Measurements from ENCODE around the gene CIBAR2.

Gene CIBAR2

DNA sequence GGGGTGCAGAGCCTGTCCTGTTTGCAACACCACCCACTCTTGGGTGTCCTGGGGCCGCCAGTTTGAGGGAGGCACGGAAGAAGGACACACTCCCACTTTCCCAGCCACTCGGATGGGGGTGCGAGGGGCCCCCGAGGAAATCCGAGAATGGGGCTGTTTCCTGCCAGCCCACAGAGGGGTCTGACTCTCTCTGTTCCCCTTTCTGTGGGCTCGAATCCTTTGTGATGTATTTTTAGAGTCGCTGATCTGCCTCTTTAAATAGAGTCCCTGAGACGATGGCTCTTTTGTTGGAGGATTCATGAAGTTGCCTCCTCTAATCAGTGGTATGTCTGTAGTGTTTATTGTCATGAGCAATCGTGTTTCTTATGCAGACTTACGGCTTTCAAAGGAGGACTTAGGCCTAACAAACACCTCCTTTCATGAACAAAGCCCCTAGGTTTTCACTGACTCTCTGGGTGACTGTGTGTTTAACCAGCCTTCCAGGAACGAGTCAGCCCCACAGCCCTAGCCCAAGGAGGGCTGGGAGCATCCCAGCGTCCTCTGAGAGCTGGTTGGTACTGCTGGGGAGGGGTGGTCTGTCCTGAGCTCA lies 29.1 kb downstream of the CIBAR2 start:
- no peak for DNase-seq (ENCODE audit: low read depth in 2 of 3, low spot score in 2 of 3)

DNA sequence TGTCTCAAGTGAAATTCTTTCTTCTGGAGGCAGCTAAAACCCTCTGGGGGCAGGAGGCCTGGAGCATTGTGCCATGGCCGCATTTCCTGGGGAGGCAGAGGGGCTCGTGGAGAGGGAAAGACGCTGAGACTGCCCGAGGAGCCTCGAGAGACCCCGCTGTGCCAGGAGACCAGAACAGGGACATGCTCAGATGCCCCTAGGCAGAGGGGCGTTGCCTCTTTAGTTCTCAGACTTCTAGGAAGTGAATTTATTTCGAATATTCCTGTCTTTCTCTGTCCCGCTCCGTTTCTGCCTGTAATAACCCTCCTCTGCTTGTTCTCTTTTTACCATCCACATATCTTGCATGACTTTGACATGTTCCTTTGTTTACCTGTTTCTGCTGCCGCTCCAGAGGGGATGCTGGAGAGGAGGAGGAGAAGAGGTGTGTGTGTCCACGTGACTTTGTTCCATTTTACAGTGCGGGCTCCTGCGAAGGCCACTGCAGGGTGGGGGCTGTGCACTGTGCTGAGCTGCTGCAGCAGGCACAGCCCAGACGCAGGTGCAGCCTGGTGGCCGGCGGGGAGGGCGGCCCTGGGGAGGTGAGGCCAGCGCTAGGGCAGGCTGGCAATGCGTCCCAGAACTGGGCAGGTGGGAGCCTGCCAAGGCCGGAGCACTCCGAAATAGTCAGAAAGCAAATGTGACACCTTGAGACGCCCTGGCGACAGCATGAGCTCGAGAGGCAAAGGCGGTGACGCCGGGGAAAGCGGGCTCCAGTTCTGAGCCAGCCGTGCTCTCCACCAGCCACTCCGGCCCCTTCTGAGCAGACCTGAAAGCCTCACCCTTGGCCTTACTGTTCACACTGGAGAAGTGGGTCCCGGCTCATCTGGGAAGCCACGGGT lies 29.9 kb downstream of the CIBAR2 start:
- no peak for DNase-seq (ENCODE audit: low read depth in 2 of 3, low spot score in 2 of 3)

DNA sequence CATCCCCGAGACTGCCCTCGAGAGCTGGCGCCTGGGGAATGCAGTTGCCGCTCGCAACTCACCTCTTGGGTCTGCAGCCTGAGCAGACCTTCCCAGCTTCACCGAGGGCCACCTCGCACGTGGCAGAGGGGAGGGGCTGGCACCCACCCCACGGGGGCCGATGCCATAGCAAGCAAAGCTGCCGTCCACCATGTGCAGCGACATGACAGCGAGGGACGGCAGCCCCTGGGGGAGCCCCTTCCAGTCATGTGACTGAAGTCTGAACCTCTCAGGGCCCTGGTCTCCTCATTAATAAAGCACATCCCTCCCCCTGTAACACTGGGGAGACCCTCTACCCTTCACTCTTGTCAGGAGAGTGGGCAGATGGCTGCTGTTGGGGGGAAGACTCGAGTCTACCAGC lies 30.5 kb downstream of the CIBAR2 start:
- no peak for DNase-seq (ENCODE audit: low read depth in 2 of 3, low spot score in 2 of 3)

DNA sequence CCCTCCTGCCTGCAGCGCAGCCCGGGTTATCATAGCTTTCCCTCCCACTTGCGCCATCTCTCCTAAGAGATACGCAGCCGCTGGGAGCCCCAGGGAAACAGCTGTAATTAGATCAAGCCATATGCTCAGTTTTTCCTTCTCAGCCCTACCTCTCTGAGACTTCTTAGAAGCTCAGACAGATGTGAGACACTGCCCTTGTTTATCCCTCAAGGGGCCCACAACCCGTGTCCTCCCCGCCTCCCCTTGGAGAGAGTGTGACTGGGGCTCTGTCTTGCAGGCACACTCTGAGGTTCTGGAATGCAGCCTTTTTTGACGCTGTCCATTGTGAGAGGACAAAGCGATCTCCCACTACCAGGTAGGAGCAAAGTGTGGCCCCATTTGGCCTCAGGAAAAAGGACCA lies 31.2 kb downstream of the CIBAR2 start:
- DNase-seq (ENCODE audit: low read depth in 2 of 3, low spot score in 2 of 3) = no peak

DNA sequence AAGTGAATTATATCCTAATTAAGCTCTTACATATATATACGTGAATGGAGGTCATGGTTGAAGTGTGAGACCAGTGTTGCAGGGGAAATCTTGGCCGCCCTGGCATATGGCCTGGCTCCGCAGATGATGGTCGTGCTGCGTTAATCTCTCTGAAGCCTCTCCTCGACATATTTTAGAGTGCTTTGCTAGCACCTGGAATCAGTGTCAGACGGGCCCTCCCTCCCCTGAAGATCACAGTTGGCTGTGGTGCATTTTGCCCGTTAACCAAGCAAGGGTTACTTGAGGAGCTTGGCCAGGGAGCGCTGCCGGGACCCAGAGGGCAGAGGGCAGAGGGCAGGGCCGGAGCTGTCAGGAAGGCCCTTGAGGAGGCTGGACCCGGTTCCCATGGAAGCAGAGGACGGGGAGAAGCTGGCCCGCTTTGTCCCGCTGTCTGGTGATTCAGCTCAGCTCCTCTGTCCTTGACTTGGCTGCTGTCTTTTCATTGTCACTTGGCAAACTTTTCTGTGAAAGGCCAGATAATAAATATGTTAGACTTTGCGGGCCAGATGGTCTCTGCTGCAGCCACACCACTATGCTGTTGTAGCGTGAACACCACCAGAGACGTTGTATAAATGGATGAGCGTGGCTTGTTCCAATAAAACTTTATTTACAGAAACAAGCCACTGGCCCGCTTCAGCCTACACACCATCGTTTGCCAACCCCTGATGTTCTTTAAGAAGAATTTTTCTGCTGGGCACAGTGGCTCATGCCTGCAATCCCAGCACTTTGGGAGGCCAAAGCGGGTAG lies 32.3 kb downstream of the CIBAR2 start:
- DNase-seq (ENCODE audit: low read depth in 2 of 3, low spot score in 2 of 3) = no peak

DNA sequence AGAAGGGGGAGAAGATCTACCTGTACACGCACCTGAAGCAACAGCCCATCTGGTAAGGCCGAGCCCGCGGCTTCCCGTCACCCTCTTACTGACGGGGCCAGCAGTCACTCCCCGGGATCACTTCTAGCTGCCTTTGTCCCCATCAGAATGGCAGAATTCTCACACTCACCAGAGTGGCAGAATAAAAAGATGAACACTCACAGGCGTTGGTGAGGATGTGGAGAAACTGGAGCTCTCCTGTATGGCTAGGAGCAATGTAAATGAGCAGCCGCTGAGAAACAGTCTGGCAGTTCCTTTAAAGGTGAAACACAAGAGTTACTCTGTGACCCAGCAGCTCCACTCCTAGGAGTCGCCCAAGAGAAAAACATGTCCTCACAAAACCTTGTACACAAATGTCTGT lies 33.3 kb downstream of the CIBAR2 start:
- no peak for DNase-seq (ENCODE audit: low read depth in 2 of 3, low spot score in 2 of 3)

DNA sequence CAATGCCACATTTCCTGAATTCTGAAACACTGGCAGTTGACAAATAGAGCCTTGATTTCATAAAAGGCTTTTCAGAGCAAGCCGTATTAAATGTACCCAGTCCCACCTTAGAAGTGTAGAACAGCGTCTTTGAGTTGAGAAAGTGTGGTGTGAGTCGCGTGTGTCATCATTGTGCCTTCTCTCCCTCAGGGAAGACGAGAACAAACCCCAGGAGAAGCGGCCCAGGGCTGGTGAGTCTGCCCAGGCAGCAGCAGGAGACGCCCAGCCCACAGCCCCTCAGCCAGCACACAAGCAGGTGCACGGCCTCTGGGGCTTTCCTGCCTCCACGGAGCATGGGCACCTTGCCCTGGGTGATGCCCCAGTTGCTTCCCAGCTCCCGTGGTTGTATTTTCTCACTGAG lies 34.0 kb downstream of the CIBAR2 start:
- no peak for DNase-seq (ENCODE audit: low read depth in 2 of 3, low spot score in 2 of 3)

DNA sequence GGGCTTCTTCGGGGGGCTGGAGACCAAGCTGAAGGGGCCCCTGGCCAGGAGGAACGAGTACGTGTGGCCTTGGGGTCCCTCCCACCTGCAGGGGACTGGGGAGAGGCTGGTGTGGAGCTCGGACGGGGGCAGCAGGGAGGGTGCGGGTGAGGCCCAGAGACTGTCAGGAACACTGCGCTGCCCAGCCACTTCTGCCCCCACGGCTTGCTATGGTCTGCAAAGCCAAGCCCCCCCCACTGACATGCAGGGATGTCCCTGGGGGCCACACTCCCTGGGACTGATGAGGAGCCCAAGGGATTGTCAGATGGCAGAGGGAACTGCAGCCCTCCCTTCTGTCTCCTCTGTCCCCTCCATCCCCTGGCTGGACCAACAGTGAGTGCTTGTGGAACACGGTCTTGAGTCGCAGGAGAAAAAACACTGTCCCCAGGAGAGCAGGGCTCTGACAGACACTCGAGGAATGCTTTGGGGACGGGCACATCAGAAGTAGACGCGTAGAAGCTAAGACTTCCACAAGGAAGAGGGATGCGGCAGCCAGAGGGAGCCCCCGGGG lies 34.6 kb downstream of the CIBAR2 start:
- DNase-seq (ENCODE audit: low read depth in 2 of 3, low spot score in 2 of 3) = no peak

DNA sequence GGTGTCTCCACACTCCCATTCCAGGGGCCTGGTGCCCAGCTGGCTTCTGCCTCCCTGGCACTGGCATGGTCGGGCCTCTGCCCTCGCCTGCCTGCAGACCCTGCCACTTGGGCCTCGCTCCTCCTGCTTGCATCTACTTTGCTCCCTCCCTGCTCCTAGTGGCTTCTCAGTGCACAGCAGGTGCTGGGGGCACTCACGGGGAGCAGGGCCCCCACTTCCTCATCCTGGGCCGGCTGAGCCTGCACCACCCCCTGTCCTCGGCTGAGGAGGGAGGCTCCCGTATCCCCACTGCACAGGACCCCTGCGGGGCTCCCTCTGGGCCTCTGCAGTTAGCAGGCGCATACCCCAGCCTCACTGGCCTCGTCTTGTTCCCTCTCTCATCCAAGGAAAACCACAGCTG lies 35.2 kb downstream of the CIBAR2 start:
- DNase-seq (ENCODE audit: low read depth in 2 of 3, low spot score in 2 of 3) = no peak

DNA sequence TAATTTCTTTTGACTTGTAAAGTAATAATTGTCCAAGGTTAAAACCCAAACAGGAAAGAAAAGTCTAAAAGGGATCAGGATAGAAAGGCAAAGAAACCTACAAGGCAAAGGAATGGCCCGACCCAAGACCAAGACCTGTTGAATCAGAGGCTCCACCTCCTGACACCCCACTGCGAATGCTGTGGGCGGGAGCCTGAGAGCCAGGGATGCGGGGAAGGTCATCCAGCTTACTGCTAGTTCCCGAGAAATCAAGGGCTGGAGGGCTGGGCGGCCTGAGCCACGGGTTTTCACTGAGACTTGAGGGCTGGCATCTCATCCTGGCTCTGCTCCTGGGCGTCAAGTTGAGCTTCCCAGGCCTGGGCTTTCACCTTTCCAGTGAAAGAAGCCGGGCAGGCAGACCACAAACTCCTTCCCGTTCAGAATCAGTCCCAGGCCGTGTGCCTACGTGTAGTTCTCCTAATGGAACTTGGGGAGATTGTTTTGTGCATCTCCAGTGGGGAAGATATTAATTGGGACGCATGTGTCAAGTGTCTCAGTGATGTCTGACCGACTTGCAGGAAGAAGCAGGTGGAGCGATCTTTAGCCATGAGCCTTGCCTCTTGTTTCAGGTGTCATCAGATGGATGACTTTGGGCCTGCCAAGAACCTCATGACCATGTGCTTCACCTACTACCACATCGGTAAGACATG lies 36.9 kb downstream of the CIBAR2 start:
- DNase-seq (ENCODE audit: low read depth in 2 of 3, low spot score in 2 of 3) = no peak

DNA sequence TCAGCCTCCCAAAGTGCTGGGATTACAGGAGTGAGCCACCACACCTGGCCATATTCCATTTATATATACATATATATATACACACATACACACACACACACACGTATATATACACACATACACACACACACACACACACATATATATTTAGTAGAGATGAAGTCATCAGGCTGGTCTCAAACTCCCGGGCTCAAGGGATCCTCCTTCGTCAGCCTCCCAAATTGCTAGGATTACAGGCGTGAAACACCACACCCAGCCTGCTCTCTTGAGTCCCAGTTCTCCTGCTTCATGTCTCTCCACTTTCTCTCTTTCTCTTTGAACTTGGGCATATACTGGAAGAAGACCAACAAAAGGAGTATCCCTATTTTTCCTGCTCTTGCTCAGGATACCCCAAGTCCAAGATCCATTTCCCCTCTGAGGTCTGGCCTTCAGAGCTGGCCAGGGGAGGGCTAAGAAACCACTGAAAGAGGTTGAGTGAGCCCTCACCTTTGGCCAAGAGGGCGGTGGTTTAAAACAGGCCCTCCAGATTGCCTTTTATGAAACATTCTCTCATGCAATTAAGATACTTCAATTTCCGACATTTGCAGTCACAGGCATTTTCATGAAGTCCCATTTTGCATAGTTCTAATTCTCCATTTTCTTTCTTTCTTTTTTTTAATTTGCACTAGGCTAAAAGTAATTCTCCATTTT lies 37.9 kb downstream of the CIBAR2 start:
- no peak for DNase-seq (ENCODE audit: low read depth in 2 of 3, low spot score in 2 of 3)

DNA sequence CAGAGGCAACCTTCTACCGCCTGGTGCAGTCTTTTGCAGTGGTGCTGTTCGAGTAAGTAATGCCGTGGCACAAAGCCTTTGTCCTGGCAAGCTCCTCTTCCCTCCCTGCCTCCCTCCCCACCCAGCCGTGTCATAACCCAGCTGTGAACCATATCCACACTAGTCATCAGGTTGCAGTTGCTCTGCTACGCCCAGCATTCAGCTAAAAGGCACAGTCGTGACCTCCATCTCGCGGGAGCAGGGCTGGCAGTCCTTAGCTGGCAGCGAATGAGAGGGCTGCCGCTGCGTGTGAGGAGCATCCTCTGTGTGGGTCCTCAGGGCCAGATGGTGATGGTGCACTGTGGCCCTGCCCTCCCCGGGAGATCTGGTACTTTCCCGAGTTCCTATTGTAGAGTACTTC lies 39.3 kb downstream of the CIBAR2 start:
- DNase-seq (ENCODE audit: low read depth in 2 of 3, low spot score in 2 of 3) = no peak

DNA sequence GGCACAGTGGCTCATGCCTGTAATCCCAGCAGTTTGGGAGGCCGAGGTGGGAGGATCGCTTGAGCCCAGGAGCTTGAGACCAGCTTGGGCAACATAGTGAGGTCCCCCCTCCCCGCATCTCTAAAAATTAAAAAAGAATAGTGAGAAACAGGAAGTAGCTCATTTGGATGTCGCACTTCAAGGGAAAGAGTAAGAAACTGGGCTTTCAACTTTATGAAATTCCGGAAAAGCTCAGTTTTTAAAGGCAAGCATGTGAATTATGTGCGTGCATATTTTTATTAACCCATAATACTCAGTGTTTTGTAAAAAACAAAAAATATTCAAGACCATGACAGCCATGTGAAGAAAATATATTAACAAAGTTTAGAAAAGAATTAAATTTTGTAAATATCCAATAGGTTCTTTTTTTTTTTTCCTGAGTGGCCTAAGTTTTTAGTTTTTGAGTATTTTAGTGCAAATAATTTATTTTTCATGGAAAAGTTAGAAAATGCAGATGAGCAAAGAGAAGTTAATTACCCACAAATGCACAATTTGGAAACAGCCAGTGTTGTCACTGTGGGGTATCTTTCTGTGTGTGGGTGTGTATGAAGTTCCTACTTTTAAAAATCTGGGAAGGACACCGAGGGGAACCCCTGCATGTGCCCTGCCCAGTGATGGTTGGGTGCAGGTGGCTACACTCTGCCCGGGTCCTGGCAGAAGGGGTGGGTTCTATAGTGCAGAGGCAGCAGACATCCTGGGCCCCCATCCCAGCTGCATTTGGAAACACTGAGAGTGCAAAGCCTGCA lies 40.0 kb downstream of the CIBAR2 start:
- no peak for DNase-seq (ENCODE audit: low read depth in 2 of 3, low spot score in 2 of 3)

DNA sequence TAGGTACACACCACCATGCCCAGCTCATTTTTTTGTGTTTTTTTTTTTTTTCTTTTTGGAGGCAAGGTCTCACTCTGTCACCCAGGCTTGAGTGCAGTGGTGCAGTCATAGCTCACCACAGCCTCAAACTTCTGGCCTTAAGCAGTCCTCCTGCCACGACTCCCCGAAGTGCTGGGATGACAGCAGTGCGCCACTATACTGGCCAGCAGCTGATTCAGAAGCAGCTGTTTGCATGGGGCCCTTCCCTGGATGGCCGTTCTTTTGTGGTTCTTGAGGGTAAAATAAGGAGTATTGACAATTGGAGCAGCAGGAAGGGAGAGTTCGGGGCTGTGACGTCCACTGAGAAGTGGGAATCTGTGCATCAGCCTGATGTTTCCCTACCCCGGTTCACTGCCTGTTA lies 43.1 kb downstream of the CIBAR2 start:
- no peak for DNase-seq (ENCODE audit: low read depth in 2 of 3, low spot score in 2 of 3)

DNA sequence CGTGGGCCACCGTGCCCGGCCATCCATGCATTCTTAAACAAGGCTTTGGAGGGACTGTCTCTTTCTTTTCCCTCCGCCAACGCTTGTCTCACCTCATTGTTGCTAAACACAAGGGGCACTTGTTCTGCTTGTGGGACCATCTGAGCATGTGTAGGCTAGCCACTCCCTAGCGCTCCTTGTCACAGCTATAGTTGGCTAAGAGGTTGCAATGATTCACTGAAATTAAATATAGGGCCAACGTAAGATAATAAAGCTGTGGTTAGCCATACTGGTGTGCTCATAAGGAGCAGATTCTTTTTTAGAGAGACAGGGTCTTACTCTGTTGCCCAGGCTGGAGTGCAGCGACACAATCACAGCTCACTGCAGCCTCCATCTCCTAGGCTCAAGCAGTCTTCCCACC lies 43.5 kb downstream of the CIBAR2 start:
- DNase-seq (ENCODE audit: low read depth in 2 of 3, low spot score in 2 of 3) = no peak

DNA sequence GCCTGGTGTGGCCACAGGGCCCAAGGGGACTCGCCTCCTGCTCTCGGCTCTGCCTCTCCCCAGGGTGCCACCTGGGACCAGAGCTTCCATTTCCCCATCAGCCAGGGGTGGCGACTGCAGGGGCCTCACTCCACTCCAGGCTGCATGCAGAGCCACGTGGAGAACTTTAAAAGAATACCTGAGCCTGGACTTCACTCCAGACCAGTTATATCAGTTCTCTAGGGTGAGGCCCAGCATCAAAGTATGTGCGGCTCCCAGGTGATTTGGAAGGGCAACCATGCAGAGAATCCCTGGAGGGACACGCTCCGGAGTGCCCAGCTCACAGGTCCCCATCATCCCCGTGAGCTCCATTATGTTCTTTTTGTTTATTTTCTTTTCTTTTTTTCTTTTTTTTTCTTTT lies 44.8 kb downstream of the CIBAR2 start:
- no peak for DNase-seq (ENCODE audit: low read depth in 2 of 3, low spot score in 2 of 3)

DNA sequence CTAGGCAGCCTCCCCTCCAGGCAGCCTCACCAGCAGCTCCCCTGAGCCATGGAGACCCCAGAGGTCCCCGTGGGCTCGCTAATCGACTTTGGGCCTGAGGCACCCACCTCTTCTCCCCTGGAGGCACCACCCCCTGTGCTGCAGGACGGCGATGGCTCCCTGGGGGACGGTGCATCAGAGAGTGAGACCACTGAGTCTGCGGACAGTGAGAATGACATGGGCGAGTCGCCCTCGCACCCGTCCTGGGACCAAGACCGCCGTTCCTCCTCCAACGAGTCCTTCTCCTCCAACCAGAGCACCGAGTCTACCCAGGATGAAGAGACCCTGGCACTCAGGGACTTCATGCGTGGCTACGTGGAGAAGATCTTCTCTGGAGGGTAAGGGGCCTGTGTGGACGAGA lies 45.2 kb downstream of the CIBAR2 start:
- DNase-seq (ENCODE audit: low read depth in 2 of 3, low spot score in 2 of 3) = no peak

DNA sequence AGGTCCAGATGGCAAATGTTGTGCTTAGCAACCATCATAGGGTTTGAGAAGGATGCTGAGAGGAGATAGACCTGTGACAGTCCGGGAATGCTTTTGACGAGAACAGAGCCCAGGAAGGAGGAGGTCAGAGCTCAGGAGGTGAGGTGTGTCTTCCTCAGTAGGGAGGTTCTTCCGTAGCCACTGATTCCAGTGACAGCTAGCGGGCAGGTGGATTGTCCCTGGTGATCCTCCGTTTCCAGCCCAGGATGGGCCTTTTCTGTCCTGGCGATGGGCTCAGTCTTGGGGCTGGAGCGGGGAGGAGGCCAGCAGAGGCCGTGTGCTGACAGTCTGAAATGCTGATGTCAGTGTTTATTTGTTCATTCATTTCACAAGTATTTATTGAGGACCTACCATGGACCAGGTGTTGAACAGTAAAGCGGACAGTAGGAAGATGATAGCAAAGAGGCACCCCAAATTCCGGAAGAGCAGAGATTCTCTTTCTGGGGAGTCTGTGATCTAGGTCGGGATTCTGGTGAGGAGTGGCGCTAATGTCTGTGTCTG lies 45.9 kb downstream of the CIBAR2 start:
- no peak for DNase-seq (ENCODE audit: low read depth in 2 of 3, low spot score in 2 of 3)

DNA sequence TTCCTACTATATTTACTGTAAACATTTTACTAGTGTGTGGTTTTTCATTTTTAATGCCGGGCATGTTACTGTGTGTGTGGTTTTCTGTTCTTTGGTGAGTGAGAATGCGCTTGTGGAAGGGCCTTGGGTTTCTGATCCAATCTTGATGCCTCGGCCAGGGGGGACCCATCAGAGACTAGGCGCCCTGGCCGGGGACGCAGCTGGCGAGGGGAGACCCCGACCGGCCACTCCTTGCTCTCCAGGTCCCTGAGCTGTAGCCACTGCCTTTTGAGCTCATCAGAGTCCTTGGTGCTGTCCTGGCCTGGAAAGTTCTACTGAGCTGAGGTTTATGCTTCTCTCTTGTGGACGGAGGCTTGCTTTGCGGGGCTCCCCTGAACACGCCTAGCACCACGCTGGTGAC lies 47.2 kb downstream of the CIBAR2 start:
- DNase-seq (ENCODE audit: low read depth in 2 of 3, low spot score in 2 of 3) = no peak

DNA sequence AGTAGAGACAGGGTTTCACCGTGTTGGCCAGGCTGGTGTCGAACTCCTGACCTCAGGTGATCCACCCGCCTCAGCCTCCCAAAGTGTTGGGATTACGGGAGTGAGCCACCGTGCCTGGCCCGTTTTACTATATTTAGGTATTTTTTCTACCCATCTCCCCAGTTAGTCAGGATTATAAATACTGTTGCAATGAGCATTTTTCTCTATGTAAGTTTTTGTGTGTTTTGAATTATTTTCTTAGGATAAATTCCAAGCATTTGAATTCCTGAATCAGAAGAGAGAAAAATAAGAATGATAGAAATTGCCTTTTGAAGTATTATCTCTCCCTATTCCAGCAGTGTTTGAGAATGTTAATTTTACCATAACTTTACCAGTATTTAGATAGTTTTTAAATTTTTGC lies 48.1 kb downstream of the CIBAR2 start:
- no peak for DNase-seq (ENCODE audit: low read depth in 2 of 3, low spot score in 2 of 3)
